Measurements from ENCODE around the gene ORC3. TPM values are rescaled to one million over a fixed set of nuclear protein-coding genes. Genes with fewer than 3 reads are reported as not detected.

Gene ORC3
- total and polyA plus RNA-seq, 2 of the 4 experiments (the other 2 are of a cell fraction) = 22.3 to 30.6 TPM

DNA sequence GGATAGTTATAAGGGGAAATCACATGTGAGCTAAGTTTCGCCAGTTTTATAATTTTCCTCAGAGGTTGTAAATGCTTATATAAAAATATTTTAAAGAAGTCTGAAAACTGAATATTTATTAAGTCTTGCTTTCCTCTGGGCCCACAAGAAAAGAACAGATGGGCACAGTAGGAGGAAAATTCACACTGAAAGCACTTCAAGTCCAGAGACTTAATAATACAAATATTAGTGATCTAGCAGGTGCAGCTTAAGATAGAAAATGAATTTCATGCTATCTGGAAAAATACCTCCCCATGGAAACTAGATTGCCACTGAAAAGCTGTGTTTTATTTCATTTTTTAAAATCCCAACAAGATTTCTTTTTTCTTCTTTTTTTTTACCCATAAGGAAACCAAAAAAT is 47.2 kb downstream of the ORC3 start:
- Histone ChIP-seq H3K4me1 (ENCODE audit: control insufficient read depth, insufficient read depth, low read length) (no peaks in the 10 kb centered on the region), H2AK5ac (ENCODE audit: low read depth, low read length) (no peak overlapping the region), H4K91ac (ENCODE audit: insufficient read depth, low read depth, low read length) (no peak overlapping the region), H3K9me1 (ENCODE audit: insufficient read depth, low read length) (peaks cover 3% of the 10 kb centered on the region; the same call in 1 of the 2 replicates), H3K9me3 (ENCODE audit: control insufficient read depth, insufficient read depth, low read length) (no peaks in the 10 kb centered on the region), H3K56ac (ENCODE audit: extremely low read depth, insufficient read depth, low read length) (no peak overlapping the region), H4K5ac (ENCODE audit: low read depth, low read length) (no peak overlapping the region), H2BK20ac (ENCODE audit: low read depth, low read length) (no peak overlapping the region), H3K27me3 (ENCODE audit: control insufficient read depth, insufficient read depth, low read length) (no peaks in the 10 kb centered on the region), H2AFZ (replicated peaks; ENCODE audit: low read length, poor library complexity) (no peak overlapping the region), H3K79me1 (ENCODE audit: low read depth in 1 of 2, low read length in 2 of 2) (no peaks in the 10 kb centered on the region), H3K18ac (ENCODE audit: low read depth, low read length) (no peak overlapping the region), H2BK120ac (ENCODE audit: low read depth, low read length) (no peak overlapping the region), H4K8ac (ENCODE audit: low read depth in 2 of 2, low read length in 2 of 2) (no peak overlapping the region), H3K4me3 (ENCODE audit: insufficient read depth, low read depth, low read length) (no peak overlapping the region), H3K4me2 (ENCODE audit: low read depth, low read length) (no peak overlapping the region), H2BK5ac (ENCODE audit: low read depth, low read length, poor library complexity, severe bottlenecking) (no peak overlapping the region), H3K23ac (ENCODE audit: low read depth, low read length) (no peak overlapping the region), H2BK15ac (ENCODE audit: low read depth, low read length) (no peak overlapping the region), H3K9ac (ENCODE audit: low read depth, low read length) (no peak overlapping the region), H2AK9ac (replicated peaks; ENCODE audit: low read depth, low read length, poor library complexity) (no peak overlapping the region), H3K4ac (ENCODE audit: low read depth, low read length) (no peak overlapping the region), H3K36me3 (ENCODE audit: control insufficient read depth, insufficient read depth, low read length) (peaks cover 5% of the 10 kb centered on the region), H3K27ac (ENCODE audit: insufficient read depth, low read length) (no peak overlapping the region), H4K20me1 (ENCODE audit: insufficient read depth, low read length) (no peaks in the 10 kb centered on the region), H3K14ac (replicated peaks; ENCODE audit: low read depth, low read length) (no peak overlapping the region)
- in situ Hi-C loops (cut with MboI; ENCODE audit: low sequenced_read_pairs) = no loop called here
- TF ChIP-seq, protein P1, sequence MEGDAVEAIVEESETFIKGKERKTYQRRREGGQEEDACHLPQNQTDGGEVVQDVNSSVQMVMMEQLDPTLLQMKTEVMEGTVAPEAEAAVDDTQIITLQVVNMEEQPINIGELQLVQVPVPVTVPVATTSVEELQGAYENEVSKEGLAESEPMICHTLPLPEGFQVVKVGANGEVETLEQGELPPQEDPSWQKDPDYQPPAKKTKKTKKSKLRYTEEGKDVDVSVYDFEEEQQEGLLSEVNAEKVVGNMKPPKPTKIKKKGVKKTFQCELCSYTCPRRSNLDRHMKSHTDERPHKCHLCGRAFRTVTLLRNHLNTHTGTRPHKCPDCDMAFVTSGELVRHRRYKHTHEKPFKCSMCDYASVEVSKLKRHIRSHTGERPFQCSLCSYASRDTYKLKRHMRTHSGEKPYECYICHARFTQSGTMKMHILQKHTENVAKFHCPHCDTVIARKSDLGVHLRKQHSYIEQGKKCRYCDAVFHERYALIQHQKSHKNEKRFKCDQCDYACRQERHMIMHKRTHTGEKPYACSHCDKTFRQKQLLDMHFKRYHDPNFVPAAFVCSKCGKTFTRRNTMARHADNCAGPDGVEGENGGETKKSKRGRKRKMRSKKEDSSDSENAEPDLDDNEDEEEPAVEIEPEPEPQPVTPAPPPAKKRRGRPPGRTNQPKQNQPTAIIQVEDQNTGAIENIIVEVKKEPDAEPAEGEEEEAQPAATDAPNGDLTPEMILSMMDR (conservative IDR thresholded peaks at IDR 0.05; ENCODE audit: low read depth, low read length) = no peak
- TF ChIP-seq MAZ (IDR thresholded peaks at IDR 0.05; ENCODE audit: borderline replicate concordance, low read depth, low read length) (no peak), RFX5 (IDR thresholded peaks at IDR 0.05; ENCODE audit: low read depth, low read length) (no peak), MXI1 (IDR thresholded peaks at IDR 0.05; ENCODE audit: borderline replicate concordance, low read depth, low read length) (no peak), RCOR1 (IDR thresholded peaks at IDR 0.05; ENCODE audit: insufficient replicate concordance, low read length) (no peak), SMC3 (IDR thresholded peaks at IDR 0.05; ENCODE audit: low read depth, low read length) (no peak), FOS (IDR thresholded peaks at IDR 0.05; ENCODE audit: low read depth, low read length) (no peak), CEBPB (IDR thresholded peaks at IDR 0.05; ENCODE audit: low read depth, low read length) (no peak), MAFK (IDR thresholded peaks at IDR 0.05; ENCODE audit: low read depth, low read length) (no peak), POLR2A (IDR thresholded peaks at IDR 0.05; ENCODE audit: low read depth, low read length) (no peak), RAD21 (IDR thresholded peaks at IDR 0.05; ENCODE audit: low read length) (no peak)
- TF ChIP-seq, protein P2, sequence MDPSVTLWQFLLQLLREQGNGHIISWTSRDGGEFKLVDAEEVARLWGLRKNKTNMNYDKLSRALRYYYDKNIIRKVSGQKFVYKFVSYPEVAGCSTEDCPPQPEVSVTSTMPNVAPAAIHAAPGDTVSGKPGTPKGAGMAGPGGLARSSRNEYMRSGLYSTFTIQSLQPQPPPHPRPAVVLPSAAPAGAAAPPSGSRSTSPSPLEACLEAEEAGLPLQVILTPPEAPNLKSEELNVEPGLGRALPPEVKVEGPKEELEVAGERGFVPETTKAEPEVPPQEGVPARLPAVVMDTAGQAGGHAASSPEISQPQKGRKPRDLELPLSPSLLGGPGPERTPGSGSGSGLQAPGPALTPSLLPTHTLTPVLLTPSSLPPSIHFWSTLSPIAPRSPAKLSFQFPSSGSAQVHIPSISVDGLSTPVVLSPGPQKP (IDR thresholded peaks at IDR 0.05; ENCODE audit: borderline replicate concordance, low read depth, low read length) = no peak
- intact Hi-C loops (cut with micrococcal nuclease) = no loop called here
- ATAC-seq (ENCODE audit: low read depth) (no peak), DNase-seq (no peak)
- no TSS peak for BruUV-seq (replicated peaks)
- POLR2A ChIA-PET (ENCODE audit: unreplicated experiment) = interaction anchor here (0.7 kb wide), 1 partner anchor 196 kb away, joined by 4 read pairs; no protein-coding TSS in a partner anchor
- dilution Hi-C loops (cut with HindIII; ENCODE audit: low sequenced_read_pairs, unreplicated experiment) = no loop called here
- no CpG with 5 or more reads among the region's 1 CpG for WGBS, 2 experiments (ENCODE audit: extremely low coverage in 2 of 2, insufficient read length in 1 of 2)
- CTCF ChIA-PET = interaction anchor here (1.8 kb wide), 1 partner anchor 8 kb away, joined by 4 read pairs; no protein-coding TSS in a partner anchor

Data from IMR-90 (cell line).